K562 (cell line): Measurements from ENCODE around the gene DAB2IP. TPM values are rescaled to one million over a fixed set of nuclear protein-coding genes. Genes with fewer than 3 reads are reported as not detected.

Experiments
- ATAC-seq: fragments of 200-7000 bp; cut with Tn5 transposase; 3 replicates; pipeline ENCODE4 v1.9.1; 2020; ENCODE audit warnings: moderate library complexity
- BruUV-seq: library from RNA; stranded (reverse); fragments of 400-500 nt; replicated peaks from 2 replicates; lab custom pipeline; 2021; lab: Mats Ljungman, UMichigan
- CTCF ChIA-PET: fragments of 300-600 bp; formaldehyde crosslinking; extraction: SDS; loops from one replicate; lab custom pipeline; 2021; ENCODE audit warnings: low intra/inter-chr PET ratio; lab: Yijun Ruan, JAX
- POLR2A ChIA-PET: fragments of 300-600, 350-650 bp; sonication (Branson Sonifier 250); formaldehyde crosslinking; extraction: SDS; loops from one replicate; lab custom pipeline; 2021; ENCODE audit warnings: antibody characterized with exemption, inconsistent platforms; lab: Yijun Ruan, JAX
- DNase-seq, 4 experiments: peaks; one replicate each; pipeline versions ENCODE4 v3.0.0 to v3.0.0-alpha.2; 2011 to 2018; ENCODE audit warnings: low spot score in 3 of 4, mixed read lengths in 3 of 4; ENCODE audit errors: extremely low read depth in 1 of 4
- FAIRE-seq: peaks from 2 replicates; lab custom pipeline; 2011; peaks lifted over from hg19 to GRCh38; lab: Jason Lieb, UNC
- H2AFZ ChIP-seq: 2 replicates; pipeline ENCODE4 v1.6.0; 2011; ENCODE audit warnings: low read depth, low read length, control low read depth, inconsistent platforms
- H3K27ac ChIP-seq: fragments of 200-600 bp; 3 replicates; pipeline ENCODE4 v1.8.0; 2011; ENCODE audit warnings: low read depth, mild to moderate bottlenecking, control low read depth, inconsistent platforms, low read length, moderate library complexity, mixed read lengths; ENCODE audit errors: extremely low read depth
- H3K27me3 ChIP-seq, 2 experiments: fragments of 300-600 bp in 1 of 2; 2 replicates in 1 of 2; 3 replicates in 1 of 2; pipeline versions ENCODE4 v1.6.0 to v1.8.0; 2011; ENCODE audit warnings: inconsistent platforms in 2 of 2, low read length in 2 of 2, mild to moderate bottlenecking in 1 of 2, mixed read lengths in 1 of 2, moderate library complexity in 1 of 2; ENCODE audit not compliant: control insufficient read depth in 2 of 2, insufficient read depth in 2 of 2
- H3K36me3 ChIP-seq: fragments of 300-600 bp; 3 replicates; pipeline ENCODE4 v1.8.0; 2011; ENCODE audit warnings: mild to moderate bottlenecking, low read length, inconsistent platforms; ENCODE audit not compliant: control insufficient read depth, insufficient read depth
- H3K4me1 ChIP-seq, 2 experiments: fragments of 200-600 bp in 1 of 2; replicated peaks in 1 of 2; 2 replicates in 1 of 2; 3 replicates in 1 of 2; pipeline versions ENCODE4 v1.5.1 to v1.8.0; 2011; ENCODE audit warnings: inconsistent platforms in 2 of 2, low read length in 2 of 2, mild to moderate bottlenecking in 1 of 2, mixed read lengths in 1 of 2, moderate library complexity in 1 of 2; ENCODE audit not compliant: control insufficient read depth in 2 of 2, insufficient read depth in 2 of 2
- H3K4me2 ChIP-seq: 2 replicates; pipeline ENCODE4 v1.6.1; 2011; ENCODE audit warnings: low read length, control low read depth, inconsistent platforms, mixed read lengths; ENCODE audit not compliant: insufficient read depth
- H3K4me3 ChIP-seq: fragments of 200-600 bp; sonication (generic), shearing (Covaris generic); 2 replicates; pipeline ENCODE4 v1.5.1; 2016; ENCODE audit warnings: control low read depth, inconsistent platforms
- H3K79me2 ChIP-seq: fragments of 200-600 bp; 3 replicates; pipeline ENCODE4 v1.8.0; 2011; ENCODE audit warnings: low read length, inconsistent platforms; ENCODE audit not compliant: control insufficient read depth, insufficient read depth
- H3K9ac ChIP-seq, 2 experiments: 2 replicates each; pipeline versions ENCODE4 v1.6.0 to v1.6.1; 2011; ENCODE audit warnings: low read depth in 2 of 2, low read length in 2 of 2, control low read depth in 1 of 2, inconsistent platforms in 1 of 2, mild to moderate bottlenecking in 1 of 2, mixed read lengths in 1 of 2; ENCODE audit not compliant: insufficient read depth in 1 of 2
- H3K9me1 ChIP-seq: one replicate; pipeline ENCODE4 v1.6.0; 2011; ENCODE audit warnings: inconsistent platforms, mild to moderate bottlenecking, low read length, moderate library complexity; ENCODE audit not compliant: control insufficient read depth, insufficient read depth
- H3K9me3 ChIP-seq: replicated peaks from 2 replicates; pipeline ENCODE4 v1.5.1; 2011; ENCODE audit warnings: low read depth, low read length, inconsistent platforms; ENCODE audit not compliant: control insufficient read depth, insufficient read depth
- H4K20me1 ChIP-seq: replicated peaks from 2 replicates; pipeline ENCODE4 v1.6.1; 2011; ENCODE audit warnings: low read length, inconsistent platforms, mixed read lengths; ENCODE audit not compliant: control insufficient read depth, insufficient read depth
- BMI1 ChIP-seq: fragments of 150-350 bp; IDR thresholded peaks from 2 replicates; pipeline ENCODE4 v1.6.1; 2014; ENCODE audit warnings: low read length
- CREB1 ChIP-seq, 2 experiments: sonication (generic) in 1 of 2; formaldehyde crosslinking in 1 of 2; IDR thresholded peaks; 2 replicates each; pipeline versions ENCODE4 v1.6.1 to v1.8.0; 2012 to 2022; ENCODE audit warnings: inconsistent platforms in 1 of 2, mild to moderate bottlenecking in 1 of 2, missing genetic modification reagents in 1 of 2, moderate library complexity in 1 of 2
- FOXA3 ChIP-seq, 2 experiments: fragments of 450-650 bp in 1 of 2; sonication (generic) in 1 of 2; formaldehyde crosslinking; IDR thresholded peaks in 1 of 2; conservative IDR thresholded peaks in 1 of 2; 2 replicates each; pipeline versions ENCODE4 v1.4.0 to v1.8.0; 2020 to 2022; ENCODE audit warnings: mild to moderate bottlenecking in 2 of 2, missing genetic modification reagents in 1 of 2
- HDAC3 ChIP-seq: fragments of 450-650 bp; IDR thresholded peaks from 2 replicates; pipeline ENCODE4 v1.6.1; 2018; ENCODE audit warnings: borderline replicate concordance, mild to moderate bottlenecking, moderate library complexity; ENCODE audit not compliant: partially characterized antibody
- HMG20B ChIP-seq: fragments of 250-450 bp; sonication (Bioruptor Pico); IDR thresholded peaks from 2 replicates; pipeline ENCODE4 v1.5.0; 2021; ENCODE audit warnings: mild to moderate bottlenecking
- KDM5B ChIP-seq: fragments of 200-600 bp; sonication (generic); IDR thresholded peaks from 2 replicates; pipeline ENCODE4 v1.6.1; 2012; ENCODE audit warnings: low read depth, mild to moderate bottlenecking, moderate library complexity, low read length, control low read depth, inconsistent platforms; ENCODE audit not compliant: insufficient replicate concordance
- MXD1 ChIP-seq: fragments of 250-450 bp; sonication (Bioruptor Pico); IDR thresholded peaks from 2 replicates; pipeline ENCODE4 v1.8.0; 2021; ENCODE audit warnings: borderline replicate concordance, mild to moderate bottlenecking, moderate library complexity; ENCODE audit not compliant: poor library complexity, severe bottlenecking
- NR1H2 ChIP-seq: sonication (generic); formaldehyde crosslinking; IDR thresholded peaks from 2 replicates; pipeline ENCODE4 v1.4.0; 2020; ENCODE audit warnings: mild to moderate bottlenecking, missing genetic modification reagents
- PBX2 ChIP-seq, 2 experiments: IDR thresholded peaks in 1 of 2; conservative IDR thresholded peaks in 1 of 2; 2 replicates each; pipeline ENCODE4 v1.6.1; 2016; ENCODE audit warnings: low read depth in 2 of 2, mild to moderate bottlenecking in 1 of 2, missing compliant biosample characterization in 1 of 2, missing genetic modification characterization in 1 of 2, moderate library complexity in 1 of 2
- PHB ChIP-seq: fragments of 250-450 bp; sonication (Bioruptor Pico); IDR thresholded peaks from 2 replicates; pipeline ENCODE4 v1.5.0; 2021
- POLR2B ChIP-seq: fragments of 450-650 bp; IDR thresholded peaks from 2 replicates; pipeline ENCODE4 v1.6.1; 2018; ENCODE audit warnings: low read depth; ENCODE audit not compliant: partially characterized antibody
- RBM14 ChIP-seq: fragments of 200-400 bp; formaldehyde crosslinking; IDR thresholded peaks from 2 replicates; pipeline ENCODE4 v1.6.1; 2018; ENCODE audit warnings: low read depth, mild to moderate bottlenecking, low read length, moderate library complexity, borderline replicate concordance; ENCODE audit not compliant: insufficient read depth
- SLC30A9 ChIP-seq: fragments of 250-450 bp; sonication (Bioruptor Pico); IDR thresholded peaks from 2 replicates; pipeline ENCODE4 v1.8.0; 2022; ENCODE audit warnings: mild to moderate bottlenecking, moderate library complexity
- SRSF7 ChIP-seq: fragments of 200-400 bp; formaldehyde crosslinking; optimal IDR thresholded peaks from 2 replicates; pipeline ENCODE3; 2017; ENCODE audit warnings: mild to moderate bottlenecking, low read depth, low read length
- TCF7 ChIP-seq: sonication (generic); IDR thresholded peaks from 2 replicates; pipeline ENCODE4 v1.6.1; 2016; ENCODE audit warnings: antibody characterized with exemption, borderline replicate concordance
- TCF7L2 ChIP-seq: fragments of 150-350 bp; IDR thresholded peaks from 2 replicates; pipeline ENCODE4 v1.6.1; 2016; ENCODE audit warnings: low read depth, mild to moderate bottlenecking, low read length, moderate library complexity
- TEAD1 ChIP-seq, 2 experiments: fragments of 450-650 bp in 1 of 2; sonication (generic) in 1 of 2; formaldehyde crosslinking; IDR thresholded peaks; 2 replicates each; pipeline versions ENCODE4 v1.4.0 to v1.8.0; 2020 to 2022; ENCODE audit warnings: mild to moderate bottlenecking in 2 of 2, missing genetic modification reagents in 1 of 2
- THRAP3 ChIP-seq: fragments of 450-650 bp; IDR thresholded peaks from 2 replicates; pipeline ENCODE4 v1.6.1; 2016; ENCODE audit warnings: mild to moderate bottlenecking, inconsistent platforms, borderline replicate concordance
- ZNF830 ChIP-seq: fragments of 250-450 bp; sonication (Bioruptor Pico); IDR thresholded peaks from 2 replicates; pipeline ENCODE4 v1.5.0; 2021; ENCODE audit warnings: mild to moderate bottlenecking
- WGBS: fragments of 100-300 bp; shearing (Covaris generic); methylation state at CpG from one replicate; pipeline ENCODE4 v1.1.6; 2016; ENCODE audit warnings: low coverage, mixed read lengths; ENCODE audit not compliant: insufficient coverage; ENCODE audit errors: missing lambda C conversion rate; 5-methylcytosine and 5-hydroxymethylcytosine counted together
- in situ Hi-C: fragments of 300-500 bp; cut with MboI; formaldehyde crosslinking; loops from 4 replicates; pipeline ENCODE4 v1.15.0; 2018; ENCODE audit warnings: inconsistent platforms, mixed read lengths
- intact Hi-C: fragments of 100-400 bp; cut with micrococcal nuclease; formaldehyde crosslinking; loops from 2 replicates; pipeline ENCODE4 v1.14.2; 2022
- polyA plus RNA-seq, 8 experiments: library from polyadenylated mRNA; depleted of rRNA in 4 of 8; stranded (reverse) in 5 of 8; unstranded in 3 of 8; fragments of >200 nt; fragmentation: Nextera tagmentation in 2 of 8; fragmentation: Illumina TruSeq in 1 of 8; extraction: Ambion mirVana in 2 of 8; extraction: Trizol in 1 of 8; gene quantifications; 2 replicates each; pipeline versions ENCODE4 v1.2.1 to v1.2.3, GENCODE V29; 2011 to 2014; ENCODE audit warnings: inconsistent platforms in 1 of 8, missing spikeins in 1 of 8
- total RNA-seq, 7 experiments: library from RNA; depleted of rRNA in 6 of 7; stranded (reverse); fragments of >200 nt in 6 of 7; fragmentation: Illumina TruSeq in 2 of 7; extraction: Trizol in 2 of 7; gene quantifications; 2 replicates each; pipeline versions ENCODE4 v1.2.1 to v1.2.3, GENCODE V29; 2011 to 2021; ENCODE audit warnings: low replicate concordance in 1 of 7

Gene DAB2IP
- total and polyA plus RNA-seq, 9 of the 15 experiments (the other 6 are each of a cell fraction or from before 2014, with no cell fraction given) = 0.04 to 0.31 (median 0.08) TPM; not detected in 5

- Histone ChIP-seq H3K27me3 (peaks cover 6 to 59% of the 10 kb centered on the region in 2 experiments), H3K4me2 (no peak overlapping the region), H4K20me1 (no peaks in the 10 kb centered on the region; the same call in 1 of the 2 replicates), H3K79me2 (no peaks in the 10 kb centered on the region), H3K4me1 (no peaks in the 10 kb centered on the region), H3K27ac (no peak overlapping the region), H3K9me1 (no peaks in the 10 kb centered on the region), H3K9ac (no peak overlapping the region), H2AFZ (no peak overlapping the region), H3K36me3 (no peaks in the 10 kb centered on the region), H3K4me3 (no peak overlapping the region), H3K9me3 (no peaks in the 10 kb centered on the region)
- 0% methylated on average over 3 of the region's 3 CpGs for WGBS
- ChIA-PET CTCF (no interaction called here), POLR2A (no interaction called here)
- intact Hi-C loops (no loop called here), in situ Hi-C loops (no loop called here)
- DNase-seq (no peak), ATAC-seq (no peak), FAIRE-seq (no peak)
- no TSS peak for BruUV-seq
- TF ChIP-seq BMI1 = no peak
- no peak for TF ChIP-seq HMG20B (CRISPR knock-in tag)
- TF ChIP-seq CREB1 (IDR thresholded peaks at IDR 0.05) = no peak
- TF ChIP-seq CREB1 (CRISPR knock-in tag; IDR thresholded peaks at IDR 0.05) = no peak
- no peak for TF ChIP-seq TEAD1 (CRISPR knock-in tag; IDR thresholded peaks at IDR 0.05)
- TF ChIP-seq TCF7L2 = no peak
- TF ChIP-seq TCF7 = no peak
- TF ChIP-seq POLR2B = no peak
- no peak for TF ChIP-seq HDAC3
- TF ChIP-seq SRSF7 = no peak
- TF ChIP-seq RBM14 = no peak
- no peak for TF ChIP-seq THRAP3
- TF ChIP-seq ZNF830 (CRISPR knock-in tag) = no peak
- no peak for TF ChIP-seq KDM5B
- no peak for TF ChIP-seq PBX2 (CRISPR knock-in tag; IDR thresholded peaks at IDR 0.05; ENCODE audit: low read depth)
- TF ChIP-seq PBX2 (tag; conservative IDR thresholded peaks at IDR 0.05; ENCODE audit: low read depth) = no peak
- no peak for TF ChIP-seq FOXA3 (CRISPR knock-in tag; conservative IDR thresholded peaks at IDR 0.05 in 1 of 2, IDR thresholded peaks at IDR 0.05 in 1 of 2)
- TF ChIP-seq NR1H2 (CRISPR knock-in tag) = no peak
- TF ChIP-seq MXD1 (CRISPR knock-in tag) = no peak
- TF ChIP-seq PHB (CRISPR knock-in tag) = no peak
- TF ChIP-seq SLC30A9 (CRISPR knock-in tag) = no peak
These were observed 159.1 kb downstream of the DAB2IP start for GRCh38 chr9:121810489-121810888.
